ENCODE measurements around the gene TMEM259. TPM values are rescaled to one million over a fixed set of nuclear protein-coding genes. Genes with fewer than 3 reads are reported as not detected.
A peak's percentile ranks its signal among the peaks of the same experiment; 100 is the strongest.

The TMEM259 gene
- total and polyA plus RNA-seq, 9 of the 15 experiments (the other 6 are each of a cell fraction or from before 2014, with no cell fraction given), result 0.52 to 231 (median 63.6) TPM

DNA sequence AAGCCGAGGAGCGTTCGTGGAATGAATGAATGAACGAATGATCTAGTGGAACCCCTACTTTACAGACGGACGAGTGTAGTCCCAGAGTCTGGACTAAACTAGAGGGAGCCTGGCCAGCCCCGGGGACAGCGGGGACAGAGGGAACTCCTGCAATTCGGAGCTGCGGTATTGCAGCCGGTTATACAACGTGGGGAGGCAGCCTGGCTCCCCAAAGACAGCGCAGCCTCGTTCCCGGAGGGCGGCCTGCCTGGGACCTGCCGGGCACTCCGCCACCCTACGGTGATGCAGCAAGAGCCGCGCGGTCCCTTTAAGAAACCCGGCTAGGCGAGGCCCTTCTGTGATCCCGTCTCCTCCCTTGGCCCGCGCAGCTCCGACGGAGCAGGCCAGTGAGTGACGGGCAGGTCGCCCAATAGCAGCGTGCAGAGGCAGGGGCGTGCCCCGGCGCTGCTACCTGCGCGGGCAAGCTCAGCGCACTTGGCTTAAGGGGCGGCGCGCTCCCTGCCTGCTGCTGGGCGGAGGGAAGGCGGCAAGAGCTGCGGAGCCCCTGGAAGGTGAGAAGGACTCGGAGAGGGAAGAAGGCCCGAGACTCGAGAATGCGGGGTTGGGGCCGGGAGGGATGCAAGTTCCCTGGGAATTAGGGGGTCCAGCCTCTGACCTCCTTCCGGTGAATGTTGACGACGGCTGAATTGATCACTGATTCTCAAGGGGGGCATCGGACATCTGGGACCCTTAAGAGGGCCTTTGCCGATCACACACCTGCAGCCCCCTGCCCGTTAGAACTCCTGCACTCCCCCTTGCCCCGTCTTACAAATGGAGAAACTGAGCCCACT lies 18.9 kb upstream of the TMEM259 start, which contains the start of gene ABCA7 (continued):
- TF ChIP-seq MYBL2 (IDR thresholded peaks at IDR 0.05; ENCODE audit: low read depth) (no peak), MYBL2 (CRISPR knock-in tag; IDR thresholded peaks at IDR 0.05; ENCODE audit: borderline replicate concordance) (no peak), ZFX (CRISPR knock-in tag; IDR thresholded peaks at IDR 0.05) (peak; percentile 67), ZNF324 (CRISPR knock-in tag; IDR thresholded peaks at IDR 0.05) (no peak), BRD9 (IDR thresholded peaks at IDR 0.05; ENCODE audit: low read depth, partially characterized antibody) (no peak), TFAP4 (CRISPR knock-in tag; IDR thresholded peaks at IDR 0.05; ENCODE audit: borderline replicate concordance) (peak; percentile 77; the same call in 1 of the 2 replicates), STAT5B (CRISPR knock-in tag; IDR thresholded peaks at IDR 0.05) (no peak), SMC3 (conservative IDR thresholded peaks at IDR 0.05; ENCODE audit: insufficient read depth, low read depth, low read length) (no peak), ELK1 (CRISPR knock-in tag; IDR thresholded peaks at IDR 0.05) (no peak), ILF3 (IDR thresholded peaks at IDR 0.05; ENCODE audit: borderline replicate concordance) (no peak), HMG20B (CRISPR knock-in tag; IDR thresholded peaks at IDR 0.05) (no peak), MYC (IDR thresholded peaks at IDR 0.05; ENCODE audit: low read depth, low read length) (no peak; the same call in 1 of the 2 replicates), MYC (CRISPR knock-in tag; IDR thresholded peaks at IDR 0.05; ENCODE audit: borderline replicate concordance, low read depth) (peak; percentile 14; the same call in 1 of the 2 replicates), SLC30A9 (CRISPR knock-in tag; IDR thresholded peaks at IDR 0.05) (no peak), FOXK2 (conservative IDR thresholded peaks at IDR 0.05 in 1 of 2, IDR thresholded peaks at IDR 0.05 in 1 of 2; ENCODE audit: low read depth in 2 of 2) (peak in 1 of 2 experiments; percentile 44; a peak in 2 of 4 replicates), ZNF277 (CRISPR knock-in tag; IDR thresholded peaks at IDR 0.05; ENCODE audit: borderline replicate concordance) (no peak), USF1 (CRISPR knock-in tag; IDR thresholded peaks at IDR 0.05) (peak; percentile 80), CLOCK (CRISPR knock-in tag; IDR thresholded peaks at IDR 0.05; ENCODE audit: borderline replicate concordance) (no peak), CHD4 (IDR thresholded peaks at IDR 0.05; ENCODE audit: insufficient read depth, insufficient replicate concordance, low read depth, low read length, poor library complexity, severe bottlenecking) (no peak), ZBTB7A (IDR thresholded peaks at IDR 0.05; ENCODE audit: borderline replicate concordance, control insufficient read depth, low read depth, low read length) (peak; percentile 72; the same call in 1 of the 2 replicates)
